ENCODE results near the gene MSRB3. TPM values are rescaled to one million over a fixed set of nuclear protein-coding genes. Genes with fewer than 3 reads are reported as not detected.

MSRB3 gene
- total and polyA plus RNA-seq, 2 donors (not counting 3 experiments of a cell fraction or from before 2014, with no cell fraction given): 20.0 to 59.3 TPM

- Histone ChIP-seq H3K27me3 (ENCODE audit: control insufficient read depth in 2 of 2, insufficient read depth in 2 of 2, low read length in 2 of 2) (no peaks in the 10 kb centered on the region), H3K4me2 (ENCODE audit: insufficient read depth, low read length) (no peak overlapping the region), H3K9me1 (replicated peaks; ENCODE audit: control insufficient read depth, extremely low read depth, insufficient read depth, low read length) (peaks cover 2% of the 10 kb centered on the region), H3K27ac (ENCODE audit: insufficient read depth, low read depth, low read length) (no peak overlapping the region), H3K9me3 (replicated peaks; ENCODE audit: control insufficient read depth, insufficient read depth, low read length) (no peaks in the 10 kb centered on the region), H3K9ac (replicated peaks; ENCODE audit: extremely low read depth, insufficient read depth, low read length) (no peak overlapping the region), H3K4me3 (replicated peaks in 1 of 3; ENCODE audit: insufficient read depth in 1 of 3, low read depth in 1 of 3, low read length in 3 of 3) (no peak overlapping the region), H2AFZ (ENCODE audit: low read depth, low read length) (no peak overlapping the region), H3K36me3 (ENCODE audit: control insufficient read depth in 2 of 2, extremely low read depth in 1 of 2, insufficient read depth in 2 of 2, low read length in 2 of 2) (peaks cover 0 to 5% of the 10 kb centered on the region in 2 experiments), H3K79me2 (ENCODE audit: control insufficient read depth, insufficient read depth, low read length) (no peaks in the 10 kb centered on the region), H4K20me1 (replicated peaks; ENCODE audit: control insufficient read depth, extremely low read depth, insufficient read depth, low read length) (no peaks in the 10 kb centered on the region), H3K4me1 (ENCODE audit: control insufficient read depth, extremely low read depth, insufficient read depth, low read length) (no peaks in the 10 kb centered on the region)
- BruUV-seq (replicated peaks): no TSS peak
- TF ChIP-seq MYC (IDR thresholded peaks at IDR 0.05; ENCODE audit: low read depth, low read length): no peak
- TF ChIP-seq POLR2AphosphoS5 (IDR thresholded peaks at IDR 0.05; ENCODE audit: insufficient read depth, low read depth, low read length): no peak
- TF ChIP-seq POLR2A (IDR thresholded peaks at IDR 0.05; ENCODE audit: low read depth, low read length): no peak
- no peak for TF ChIP-seq CTCF (IDR thresholded peaks at IDR 0.05; ENCODE audit: extremely low read depth in 1 of 2, insufficient read depth in 1 of 2, low read depth in 1 of 2, low read length in 2 of 2)
- TF ChIP-seq EZH2 (IDR thresholded peaks at IDR 0.05; ENCODE audit: borderline replicate concordance, low read depth, low read length, severe bottlenecking): no peak
- no peak for TF ChIP-seq GATA2 (IDR thresholded peaks at IDR 0.05; ENCODE audit: insufficient read depth, insufficient read length, low read depth, low read length)
- no peak for TF ChIP-seq JUN (IDR thresholded peaks at IDR 0.05; ENCODE audit: borderline replicate concordance, insufficient read depth, insufficient read length, low read depth)
- no peak for TF ChIP-seq FOS (IDR thresholded peaks at IDR 0.05; ENCODE audit: borderline replicate concordance, insufficient read depth, low read length)
- TF ChIP-seq MAX (IDR thresholded peaks at IDR 0.05; ENCODE audit: insufficient read depth, insufficient read length): no peak
- FAIRE-seq (no peak), DNase-seq (ENCODE audit: low read depth, low spot score) (no peak)
- intact Hi-C loops (cut with micrococcal nuclease): no loop called here
- ChIA-PET CTCF (interaction anchor here (1.0 to 1.3 kb wide), 2 partner anchors 11 to 38 kb away, joined by 3 to 4 read pairs; no protein-coding TSS in a partner anchor), POLR2A (no interaction called here)
- dilution Hi-C loops (cut with MboI; ENCODE audit: extremely low pct_ligation_motif_present, low sequenced_read_pairs): no loop called here
Observed at GRCh38 chr12:65362234-65363031, 84.0 kb downstream of the MSRB3 start.
